SK-N-SH (cell line): ENCODE results near the gene CIT. TPM values are rescaled to one million over a fixed set of nuclear protein-coding genes. Genes with fewer than 3 reads are reported as not detected.

Experiments used
- CTCF ChIA-PET: fragments of 300-600, 350-600 bp; formaldehyde crosslinking; extraction: SDS; loops from one replicate; lab custom pipeline; 2021; lab: Yijun Ruan, JAX
- POLR2A ChIA-PET: fragments of 350-600 bp; sonication (Branson Sonifier 250); formaldehyde crosslinking; extraction: SDS; loops from one replicate; lab custom pipeline; 2020; ENCODE audit warnings: antibody characterized with exemption, inconsistent platforms; lab: Yijun Ruan, JAX
- DNase-seq: peaks from one replicate; pipeline ENCODE4 v3.0.0; 2012
- H2AFZ ChIP-seq: fragments of 200-600 bp; sonication (generic); 2 replicates; pipeline ENCODE4 v1.8.1; 2016; ENCODE audit warnings: antibody characterized with exemption, mild to moderate bottlenecking, low read depth
- H3F3A ChIP-seq: fragments of 200-600 bp; sonication (generic); replicated peaks from 2 replicates; pipeline ENCODE3; 2016; ENCODE audit warnings: antibody characterized with exemption, mild to moderate bottlenecking; ENCODE audit not compliant: insufficient read depth
- H3K27ac ChIP-seq, 2 experiments: fragments of 200-500 bp in 1 of 2; fragments of 200-600 bp in 1 of 2; sonication (Bioruptor generic) in 1 of 2; sonication (generic), shearing (Covaris generic) in 1 of 2; 2 replicates each; pipeline versions ENCODE4 v1.5.1 to v1.6.1; 2014 to 2016; ENCODE audit warnings: low read depth in 2 of 2, inconsistent platforms in 1 of 2, low read length in 1 of 2, mild to moderate bottlenecking in 1 of 2, mixed read lengths in 1 of 2
- H3K27me3 ChIP-seq: fragments of 200-600 bp; sonication (generic), shearing (Covaris generic); 2 replicates; pipeline ENCODE4 v1.6.1; 2016; ENCODE audit warnings: mixed run types; ENCODE audit not compliant: insufficient read depth
- H3K36me3 ChIP-seq, 2 experiments: fragments of 200-500 bp in 1 of 2; fragments of 200-600 bp in 1 of 2; sonication (Bioruptor generic) in 1 of 2; sonication (generic) in 1 of 2; replicated peaks in 1 of 2; 2 replicates each; pipeline versions ENCODE3 to v1.5.1; 2014 to 2016; ENCODE audit warnings: low read length in 1 of 2, mild to moderate bottlenecking in 1 of 2; ENCODE audit not compliant: insufficient read depth in 2 of 2, control insufficient read depth in 1 of 2
- H3K4me1 ChIP-seq, 2 experiments: fragments of 200-500 bp in 1 of 2; fragments of 200-600 bp in 1 of 2; sonication (Bioruptor generic) in 1 of 2; sonication (generic), shearing (Covaris generic) in 1 of 2; 2 replicates each; pipeline versions ENCODE4 v1.5.1 to v1.6.1; 2014 to 2016; ENCODE audit warnings: low read depth in 1 of 2, low read length in 1 of 2, mixed run types in 1 of 2; ENCODE audit not compliant: insufficient read depth in 2 of 2, control insufficient read depth in 1 of 2
- H3K4me2 ChIP-seq: fragments of 200-600 bp; sonication (generic), shearing (Covaris generic); 2 replicates; pipeline ENCODE4 v1.6.1; 2017; ENCODE audit warnings: mixed run types
- H3K4me3 ChIP-seq, 2 experiments: fragments of 200-500 bp in 1 of 2; fragments of 200-600 bp in 1 of 2; sonication (Bioruptor generic) in 1 of 2; sonication (generic), shearing (Covaris generic) in 1 of 2; 2 replicates each; pipeline versions ENCODE4 v1.5.1 to v1.8.1; 2014 to 2016; ENCODE audit warnings: low read depth in 2 of 2, inconsistent platforms in 1 of 2, low read length in 1 of 2, mild to moderate bottlenecking in 1 of 2, mixed read lengths in 1 of 2, moderate library complexity in 1 of 2
- H3K79me2 ChIP-seq: fragments of 200-600 bp; sonication (generic); 2 replicates; pipeline ENCODE4 v1.8.1; 2017; ENCODE audit warnings: mild to moderate bottlenecking; ENCODE audit not compliant: insufficient read depth
- H3K9ac ChIP-seq: fragments of 200-600 bp; sonication (generic); 2 replicates; pipeline ENCODE4 v1.6.1; 2017; ENCODE audit warnings: mixed run types
- H3K9me2 ChIP-seq: fragments of 200-600 bp; sonication (generic); 2 replicates; pipeline ENCODE4 v1.6.1; 2017; ENCODE audit warnings: mixed run types
- H3K9me3 ChIP-seq: fragments of 200-600 bp; sonication (generic); 2 replicates; pipeline ENCODE4 v1.6.1; 2017; ENCODE audit warnings: mixed run types, mild to moderate bottlenecking, moderate library complexity
- H4K20me1 ChIP-seq: fragments of 200-600 bp; sonication (generic); 2 replicates; pipeline ENCODE4 v1.6.1; 2017; ENCODE audit warnings: mild to moderate bottlenecking, mixed run types; ENCODE audit not compliant: insufficient read depth
- CTCF ChIP-seq: fragments of 200-600 bp; sonication (generic); IDR thresholded peaks from 2 replicates; pipeline ENCODE4 v1.6.1; 2017; ENCODE audit warnings: antibody characterized with exemption, mild to moderate bottlenecking, moderate library complexity
- ELF1 ChIP-seq: IDR thresholded peaks from 2 replicates; pipeline ENCODE4 v1.4.0; 2012
- FOXJ3 ChIP-seq: sonication (generic); formaldehyde crosslinking; IDR thresholded peaks from 2 replicates; pipeline ENCODE4 v1.5.1; 2020; ENCODE audit warnings: mild to moderate bottlenecking, missing genetic modification reagents
- FOXM1 ChIP-seq: IDR thresholded peaks from 2 replicates; pipeline ENCODE4 v1.4.0; 2012; ENCODE audit warnings: low read depth, mild to moderate bottlenecking
- GABPA ChIP-seq: IDR thresholded peaks from 2 replicates; pipeline ENCODE4 v1.4.0; 2012; ENCODE audit warnings: low read depth, mild to moderate bottlenecking
- MAX ChIP-seq: IDR thresholded peaks from 2 replicates; pipeline ENCODE4 v1.4.0; 2012; ENCODE audit warnings: low read depth
- MEF2A ChIP-seq: IDR thresholded peaks from 2 replicates; pipeline ENCODE4 v1.4.0; 2012; ENCODE audit warnings: low read depth, borderline replicate concordance
- MXI1 ChIP-seq: IDR thresholded peaks from 2 replicates; pipeline ENCODE4 v1.6.1; 2012; ENCODE audit warnings: mild to moderate bottlenecking, low read depth, low read length, improper control_type of control experiment
- NFIC ChIP-seq: IDR thresholded peaks from 2 replicates; pipeline ENCODE4 v1.4.0; 2012; ENCODE audit warnings: borderline replicate concordance
- NRF1 ChIP-seq: IDR thresholded peaks from 2 replicates; pipeline ENCODE4 v1.6.1; 2012; ENCODE audit warnings: low read depth, mild to moderate bottlenecking, low read length
- PBX3 ChIP-seq: IDR thresholded peaks from 2 replicates; pipeline ENCODE4; 2012
- POLR2AphosphoS5 ChIP-seq: IDR thresholded peaks from 2 replicates; pipeline ENCODE4 v1.6.1; 2012; ENCODE audit warnings: low read depth, low read length
- RAD21 ChIP-seq: IDR thresholded peaks from 2 replicates; pipeline ENCODE4 v1.6.1; 2012; ENCODE audit warnings: mild to moderate bottlenecking, low read length
- RCOR1 ChIP-seq: fragments of 150-350 bp; IDR thresholded peaks from 2 replicates; pipeline ENCODE4 v1.6.1; 2017; ENCODE audit warnings: antibody characterized with exemption, low read length
- REST ChIP-seq: IDR thresholded peaks from 2 replicates; pipeline ENCODE4 v1.6.1; 2012; ENCODE audit warnings: mild to moderate bottlenecking, low read depth, low read length, moderate library complexity
- RFX5 ChIP-seq: IDR thresholded peaks from 2 replicates; pipeline ENCODE4 v1.6.1; 2012; ENCODE audit warnings: mild to moderate bottlenecking, improper control_type of control experiment, low read length
- SMC3 ChIP-seq: IDR thresholded peaks from 2 replicates; pipeline ENCODE4 v1.6.1; 2012; ENCODE audit warnings: low read depth, low read length, improper control_type of control experiment
- TAF1 ChIP-seq: IDR thresholded peaks from 2 replicates; pipeline ENCODE4 v1.6.1; 2012; ENCODE audit warnings: low read depth, mild to moderate bottlenecking, low read length, moderate library complexity, borderline replicate concordance
- USF2 ChIP-seq: fragments of 150-350 bp; IDR thresholded peaks from 2 replicates; pipeline ENCODE4 v1.6.1; 2017; ENCODE audit warnings: antibody characterized with exemption, low read length, low read depth, borderline replicate concordance
- WGBS: methylation state at CpG from one replicate; pipeline ENCODE4 v1.1.6; 2017; ENCODE audit warnings: low lambda C conversion rate; 5-methylcytosine and 5-hydroxymethylcytosine counted together
- polyA plus RNA-seq, 3 experiments: library from polyadenylated mRNA; depleted of rRNA; stranded (reverse); fragments of >200 nt; gene quantifications; 2 replicates each; pipeline ENCODE4 v1.2.3, GENCODE V29; 2012

Gene CIT
- polyA plus RNA-seq, 1 of the 3 experiments (the other 2 are of a cell fraction) = 7.7 TPM

- Histone ChIP-seq H2AFZ (no peak overlapping the region), H3K4me3 (no peak overlapping the region), H3K4me2 (no peak overlapping the region), H3K9me2 (no peaks in the 10 kb centered on the region), H3K27ac (no peak overlapping the region), H4K20me1 (no peaks in the 10 kb centered on the region), H3K79me2 (peaks cover 65% of the 10 kb centered on the region), H3K9ac (no peak overlapping the region), H3K27me3 (no peaks in the 10 kb centered on the region), H3F3A (no peaks in the 10 kb centered on the region), H3K36me3 (no peaks in the 10 kb centered on the region), H3K4me1 (no peaks in the 10 kb centered on the region), H3K9me3 (no peaks in the 10 kb centered on the region)
- 95% methylated on average over 6 of the region's 6 CpGs for WGBS
- TF ChIP-seq ELF1 (no peak), RCOR1 (no peak), USF2 (no peak), REST (no peak), MEF2A (no peak), RAD21 (no peak), PBX3 (no peak), NRF1 (no peak), CTCF (no peak), RFX5 (no peak), GABPA (no peak), TAF1 (no peak), FOXM1 (no peak), NFIC (no peak), MXI1 (no peak), SMC3 (no peak), FOXJ3 (CRISPR knock-in tag) (no peak), POLR2AphosphoS5 (no peak), MAX (no peak)
- POLR2A ChIA-PET = no interaction called here
- DNase-seq = no peak
- CTCF ChIA-PET = no interaction called here
Observed at GRCh38 chr12:119859241-119859640, 17.9 kb downstream of the CIT start.
